DND-41 (cell line): ENCODE measurements around the gene CPSF4L.

Experiments used
- ATAC-seq: fragments of 200-7000 bp; cut with Tn5 transposase; 3 replicates; pipeline ENCODE4 v1.9.1; 2021; ENCODE audit warnings: low read depth; ENCODE audit not compliant: insufficient read depth
- DNase-seq: peaks from one replicate; pipeline ENCODE4 v3.0.0-alpha.2; 2020
- H2AFZ ChIP-seq: 2 replicates; pipeline ENCODE4 v1.6.0; 2012; ENCODE audit warnings: low read depth, low read length
- H3K27ac ChIP-seq: 2 replicates; pipeline ENCODE4 v1.5.1; 2012; ENCODE audit warnings: low read length, inconsistent platforms
- H3K27me3 ChIP-seq: fragments of 200-600 bp; sonication (generic); 2 replicates; pipeline ENCODE4 v1.6.0; 2012; ENCODE audit warnings: low read length, mild to moderate bottlenecking, inconsistent platforms; ENCODE audit not compliant: insufficient read depth, poor library complexity
- H3K36me3 ChIP-seq: 2 replicates; pipeline ENCODE4 v1.5.1; 2012; ENCODE audit warnings: low read length, inconsistent platforms; ENCODE audit not compliant: insufficient read depth
- H3K4me1 ChIP-seq: 2 replicates; pipeline ENCODE4 v1.5.1; 2012; ENCODE audit warnings: mild to moderate bottlenecking, low read length; ENCODE audit not compliant: insufficient read depth
- H3K4me2 ChIP-seq: 2 replicates; pipeline ENCODE4 v1.6.0; 2012; ENCODE audit warnings: mild to moderate bottlenecking, moderate library complexity, low read length, inconsistent platforms; ENCODE audit not compliant: insufficient read depth
- H3K4me3 ChIP-seq, 2 experiments: fragments of 200-600 bp in 1 of 2; shearing (Covaris generic) in 1 of 2; 2 replicates each; pipeline ENCODE4 v1.5.1; 2012 to 2016; ENCODE audit warnings: inconsistent platforms in 2 of 2, low read length in 2 of 2, mild to moderate bottlenecking in 2 of 2, low read depth in 1 of 2, moderate library complexity in 1 of 2
- H3K79me2 ChIP-seq: 2 replicates; pipeline ENCODE4 v1.6.0; 2012; ENCODE audit warnings: low read length, inconsistent platforms; ENCODE audit not compliant: insufficient read depth
- H3K9ac ChIP-seq: 2 replicates; pipeline ENCODE4 v1.6.0; 2012; ENCODE audit warnings: low read depth, mild to moderate bottlenecking, inconsistent platforms, low read length, moderate library complexity
- H3K9me3 ChIP-seq: 2 replicates; pipeline ENCODE4 v1.5.1; 2012; ENCODE audit warnings: low read length, moderate library complexity, mild to moderate bottlenecking, inconsistent platforms; ENCODE audit not compliant: insufficient read depth, severe bottlenecking
- H4K20me1 ChIP-seq: 2 replicates; pipeline ENCODE4 v1.6.0; 2012; ENCODE audit warnings: low read length; ENCODE audit not compliant: insufficient read depth
- CTCF ChIP-seq: IDR thresholded peaks from 2 replicates; pipeline ENCODE4 v1.5.1; 2012; ENCODE audit warnings: borderline replicate concordance, low read length, moderate library complexity, mild to moderate bottlenecking; ENCODE audit not compliant: poor library complexity, severe bottlenecking; ENCODE audit errors: extremely low read depth
- EZH2 ChIP-seq: IDR thresholded peaks from 3 replicates; pipeline ENCODE4 v1.6.1; 2012; ENCODE audit warnings: borderline replicate concordance, low read depth, mild to moderate bottlenecking, moderate library complexity, low read length, inconsistent platforms; ENCODE audit not compliant: severe bottlenecking

CPSF4L gene

GRCh38 chr17:73288534-73289302, 27.0 kb upstream of the CPSF4L start:
- Histone ChIP-seq H3K36me3 (no peaks in the 10 kb centered on the region), H3K4me3 (no peak overlapping the region), H3K4me1 (no peaks in the 10 kb centered on the region), H3K79me2 (no peaks in the 10 kb centered on the region), H3K9ac (no peak overlapping the region), H3K27me3 (no peaks in the 10 kb centered on the region), H3K4me2 (no peak overlapping the region), H2AFZ (no peak overlapping the region), H3K27ac (no peak overlapping the region), H4K20me1 (peaks cover 7% of the 10 kb centered on the region; the same call in 1 of the 2 replicates), H3K9me3 (no peaks in the 10 kb centered on the region)
- TF ChIP-seq CTCF, result no peak
- ATAC-seq, result no peak
- DNase-seq, result no peak

- no peak for ATAC-seq
- H3K4me3 ChIP-seq, result no peak overlapping the region
Measured at GRCh38 chr17:73286863-73287296, 25.2 kb upstream of the CPSF4L start.

GRCh38 chr17:73285916-73286862, 24.5 kb upstream of the CPSF4L start:
- H3K4me1 ChIP-seq, result no peaks in the 10 kb centered on the region
- H3K36me3 ChIP-seq, result no peaks in the 10 kb centered on the region
- peaks cover 5% of the 10 kb centered on the region; the same call in 1 of the 2 replicates for H4K20me1 ChIP-seq
- H3K4me3 ChIP-seq, result no peak overlapping the region
- DNase-seq (no peak), ATAC-seq (no peak)
- no peaks in the 10 kb centered on the region for H3K79me2 ChIP-seq
- H3K9ac ChIP-seq, result no peak overlapping the region
- TF ChIP-seq EZH2 (no peak), CTCF (no peak)
- H3K9me3 ChIP-seq, result no peaks in the 10 kb centered on the region
- H3K27ac ChIP-seq, result no peak overlapping the region
- H3K27me3 ChIP-seq, result no peaks in the 10 kb centered on the region
- no peak overlapping the region for H2AFZ ChIP-seq
- no peak overlapping the region for H3K4me2 ChIP-seq

More at GRCh38 chr17:73286863-73287296, 25.2 kb upstream of the CPSF4L start:
- H2AFZ ChIP-seq, result no peak overlapping the region
- H3K27me3 ChIP-seq, result no peaks in the 10 kb centered on the region
- H4K20me1 ChIP-seq, result peaks cover 5% of the 10 kb centered on the region; the same call in 1 of the 2 replicates
- DNase-seq, result no peak
- H3K36me3 ChIP-seq, result no peaks in the 10 kb centered on the region
- no peaks in the 10 kb centered on the region for H3K9me3 ChIP-seq
- no peak for TF ChIP-seq EZH2
- TF ChIP-seq CTCF, result no peak
- no peaks in the 10 kb centered on the region for H3K4me1 ChIP-seq
- H3K4me2 ChIP-seq, result no peak overlapping the region
- no peaks in the 10 kb centered on the region for H3K79me2 ChIP-seq
- no peak overlapping the region for H3K27ac ChIP-seq
- no peak overlapping the region for H3K9ac ChIP-seq
